DMS79 (cell line): ENCODE measurements around the gene STOML1.

Source experiments
- DNase-seq: peaks from one replicate; lab custom pipeline; 2025; lab: John Stamatoyannopoulos, UW

STOML1 gene, protein sequence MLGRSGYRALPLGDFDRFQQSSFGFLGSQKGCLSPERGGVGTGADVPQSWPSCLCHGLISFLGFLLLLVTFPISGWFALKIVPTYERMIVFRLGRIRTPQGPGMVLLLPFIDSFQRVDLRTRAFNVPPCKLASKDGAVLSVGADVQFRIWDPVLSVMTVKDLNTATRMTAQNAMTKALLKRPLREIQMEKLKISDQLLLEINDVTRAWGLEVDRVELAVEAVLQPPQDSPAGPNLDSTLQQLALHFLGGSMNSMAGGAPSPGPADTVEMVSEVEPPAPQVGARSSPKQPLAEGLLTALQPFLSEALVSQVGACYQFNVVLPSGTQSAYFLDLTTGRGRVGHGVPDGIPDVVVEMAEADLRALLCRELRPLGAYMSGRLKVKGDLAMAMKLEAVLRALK

DNA sequence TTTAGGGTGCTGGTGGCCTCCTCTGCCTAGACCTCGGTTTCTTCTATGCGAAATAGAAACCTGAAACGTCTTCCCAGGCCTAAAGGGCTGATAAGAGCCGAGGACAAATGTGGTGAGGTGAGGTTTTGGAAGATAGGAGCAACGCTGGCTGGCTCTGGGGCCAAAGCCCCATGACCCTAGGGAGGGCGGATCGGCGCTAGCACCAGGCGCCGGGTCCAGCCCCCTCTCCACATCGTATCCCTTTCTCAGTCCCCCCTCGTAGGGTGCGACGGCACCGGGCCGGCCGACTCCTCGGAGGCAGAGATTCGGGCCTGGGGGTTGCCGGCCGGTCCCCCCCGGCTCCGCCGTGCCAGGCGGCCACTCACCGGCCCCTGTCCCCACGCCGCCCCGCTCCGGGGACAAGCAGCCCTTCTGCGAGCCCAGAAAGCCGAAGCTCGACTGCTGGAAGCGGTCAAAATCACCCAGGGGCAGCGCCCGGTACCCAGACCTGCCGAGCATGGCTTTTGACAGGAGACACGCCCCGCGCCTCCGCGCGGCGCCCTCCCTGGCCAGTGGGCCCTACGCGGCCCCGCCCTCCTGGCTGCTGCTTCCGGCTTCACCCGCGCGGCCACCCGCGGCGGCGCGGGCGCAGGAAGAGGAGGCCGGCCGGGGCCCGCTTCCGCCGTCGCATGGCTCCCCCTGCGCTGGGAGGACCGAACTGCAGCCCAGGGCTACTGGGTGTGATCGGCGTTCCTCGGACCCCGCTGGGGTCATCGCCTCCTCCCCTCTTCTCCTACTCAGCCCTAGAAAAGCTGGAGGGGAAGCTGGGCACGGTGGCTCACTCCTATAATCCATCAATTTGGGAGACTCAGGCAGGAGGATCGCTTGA, at the start of gene STOML1:
TSS of gene STOML1 (minus strand) at position 570 of the 868 bp plus-strand sequence. CDS start at position 498, 72 bp downstream.
- DNase-seq = peak; percentile 57

DNA sequence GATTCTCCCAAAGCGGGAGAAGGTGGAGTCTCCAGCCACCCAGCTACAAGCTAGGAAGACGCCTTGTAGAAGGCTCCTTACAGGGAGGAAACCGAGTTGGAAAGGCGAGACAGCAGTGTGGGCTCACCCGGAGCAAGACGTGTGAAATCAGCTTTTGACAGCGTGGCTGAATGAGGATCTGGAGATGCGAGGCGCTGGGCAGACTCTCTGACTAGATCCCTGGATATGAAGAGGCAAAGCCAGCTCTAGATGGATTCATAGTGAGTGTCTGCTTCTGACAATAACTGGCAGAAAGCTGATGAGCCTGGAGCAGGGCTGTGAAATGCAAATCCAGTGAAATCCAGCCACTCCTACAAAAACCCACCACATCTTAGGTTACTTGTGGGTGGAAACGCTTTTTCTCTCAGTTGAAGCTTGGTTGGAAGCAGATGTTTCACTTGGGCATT, 49.2 kb upstream of the STOML1 start:
- no peak for DNase-seq

GRCh38 chr15:74040109-74040850, 48.2 kb upstream of the STOML1 start:
- no peak for DNase-seq

GRCh38 chr15:74039656-74040010, 47.5 kb upstream of the STOML1 start:
- DNase-seq = no peak

DNA sequence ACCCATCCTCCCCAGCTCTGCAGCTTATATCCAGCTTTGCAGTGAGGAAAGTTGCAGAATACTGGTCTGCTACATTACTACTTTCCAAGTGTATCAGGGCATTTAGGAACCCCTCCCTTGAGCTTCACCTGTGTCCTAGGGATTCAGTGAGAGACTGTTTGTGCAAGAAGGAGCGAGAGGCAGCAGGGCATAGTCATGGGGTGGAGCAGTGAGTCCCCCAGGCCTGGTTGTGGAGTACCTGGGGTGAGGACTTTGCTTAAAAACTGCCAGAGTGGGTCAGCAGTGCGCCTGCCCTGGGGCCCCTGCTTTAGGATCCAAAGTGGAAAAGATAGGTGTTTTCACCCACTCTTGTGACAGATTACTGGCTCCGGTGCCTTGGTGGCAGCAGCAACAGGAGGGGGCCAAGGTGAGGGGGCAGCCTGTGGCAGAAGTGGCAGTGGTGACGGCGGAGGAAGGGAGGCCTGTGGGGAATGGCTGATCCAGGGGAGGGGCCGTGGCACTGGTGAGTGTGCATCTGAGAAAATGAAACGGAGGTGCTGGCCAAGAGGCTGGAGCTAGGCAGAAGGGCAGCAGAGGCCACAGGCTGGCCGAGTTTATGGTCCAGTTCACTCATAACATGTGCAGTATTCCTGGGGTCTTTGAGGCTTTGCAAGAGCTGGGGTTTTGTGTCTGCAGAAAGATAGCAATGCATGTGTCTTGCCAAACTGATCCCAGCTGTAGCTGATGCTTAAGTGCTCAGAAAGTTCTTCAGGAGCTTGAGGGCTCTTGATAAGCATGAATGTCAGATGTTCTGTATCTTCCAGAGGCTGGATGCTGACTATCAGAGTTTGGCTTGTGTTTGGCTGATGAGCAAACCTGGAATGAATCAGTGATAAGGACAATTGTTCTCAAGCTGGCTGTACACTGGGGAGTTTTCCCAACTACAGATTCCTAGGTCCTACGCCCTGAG, 46.9 kb upstream of the STOML1 start:
- DNase-seq = peak; percentile 24

- DNase-seq = no peak
These were observed 45.3 kb upstream of the STOML1 start for GRCh38 chr15:74037171-74038117.

DNA sequence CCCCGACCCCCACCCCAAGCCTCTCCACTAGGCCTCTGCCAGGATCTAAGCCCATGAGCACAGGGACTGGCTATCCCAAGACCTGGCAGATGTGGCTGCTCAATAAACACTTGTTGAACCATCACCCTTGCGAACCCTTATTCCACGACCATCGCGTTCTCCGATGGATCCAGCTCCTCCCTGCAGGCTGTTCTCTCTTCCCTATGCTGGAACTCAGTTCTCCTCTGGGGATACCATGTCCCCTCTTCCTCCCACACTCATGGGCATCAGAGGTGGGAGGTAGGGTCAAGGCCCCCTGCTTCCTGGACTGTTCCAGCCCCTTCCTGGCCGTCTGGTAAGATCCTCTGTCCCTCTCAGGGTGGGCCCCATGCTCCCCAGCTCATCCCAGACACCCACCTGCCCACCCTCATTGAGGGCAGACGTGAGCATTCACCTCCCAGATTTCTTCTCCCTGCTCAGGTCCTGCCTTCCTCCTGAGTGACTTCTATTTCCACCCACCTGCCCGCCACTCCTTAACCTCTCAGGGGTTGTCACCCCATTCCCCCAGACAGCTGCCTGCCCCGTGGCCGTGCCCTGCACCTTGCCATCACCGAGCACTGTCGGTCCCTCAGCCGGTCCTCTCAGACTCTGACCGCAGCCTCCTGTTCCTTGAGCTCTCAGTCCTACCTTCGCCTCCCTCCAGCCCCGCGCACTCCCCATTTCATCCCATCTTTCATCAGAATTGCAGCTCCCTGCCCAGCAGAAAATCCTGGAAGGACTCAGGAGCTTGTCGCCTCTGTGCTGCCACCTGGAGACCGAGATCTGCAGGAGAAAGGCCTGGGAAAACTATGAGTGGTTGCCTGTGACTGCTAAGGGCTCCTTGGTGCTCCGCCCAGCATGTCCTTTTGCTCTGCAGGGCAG, 44.4 kb upstream of the STOML1 start:
- DNase-seq = no peak

DNA sequence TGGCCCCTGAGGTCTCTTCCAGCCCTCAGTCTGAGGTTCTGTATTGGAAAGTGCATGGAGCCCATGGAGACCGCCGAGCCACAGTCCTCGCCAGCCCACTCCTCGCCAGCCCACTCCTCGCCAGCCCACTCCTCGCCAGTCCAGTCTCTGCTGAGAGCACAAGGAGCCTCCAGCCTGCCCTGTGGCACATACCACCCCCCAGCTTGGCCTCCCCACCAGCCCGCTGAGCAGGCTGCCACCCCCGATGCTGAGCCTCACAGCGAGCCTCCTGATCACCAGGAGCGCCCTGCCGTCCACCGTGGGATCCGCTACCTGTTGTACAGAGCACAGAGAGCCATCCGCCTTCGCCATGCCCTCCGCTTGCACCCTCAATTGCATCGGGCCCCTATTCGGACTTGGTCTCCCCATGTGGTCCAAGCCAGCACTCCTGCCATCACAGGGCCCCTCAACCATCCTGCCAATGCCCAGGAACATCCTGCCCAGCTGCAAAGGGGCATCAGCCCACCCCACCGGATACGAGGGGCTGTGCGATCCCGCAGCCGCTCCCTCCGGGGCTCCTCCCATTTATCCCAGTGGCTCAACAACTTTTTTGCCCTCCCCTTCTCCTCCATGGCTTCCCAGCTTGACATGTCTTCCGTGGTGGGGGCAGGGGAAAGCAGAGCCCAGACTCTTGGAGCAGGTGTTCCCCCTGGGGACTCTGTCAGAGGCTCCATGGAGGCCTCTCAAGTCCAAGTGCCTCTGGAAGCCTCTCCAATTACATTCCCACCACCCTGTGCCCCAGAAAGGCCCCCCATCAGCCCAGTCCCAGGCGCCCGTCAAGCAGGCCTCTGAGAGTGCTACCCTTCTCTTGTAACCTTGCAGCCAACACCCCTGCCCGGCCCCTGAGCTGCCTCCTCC, 43.3 kb upstream of the STOML1 start:
- DNase-seq = no peak

DNA sequence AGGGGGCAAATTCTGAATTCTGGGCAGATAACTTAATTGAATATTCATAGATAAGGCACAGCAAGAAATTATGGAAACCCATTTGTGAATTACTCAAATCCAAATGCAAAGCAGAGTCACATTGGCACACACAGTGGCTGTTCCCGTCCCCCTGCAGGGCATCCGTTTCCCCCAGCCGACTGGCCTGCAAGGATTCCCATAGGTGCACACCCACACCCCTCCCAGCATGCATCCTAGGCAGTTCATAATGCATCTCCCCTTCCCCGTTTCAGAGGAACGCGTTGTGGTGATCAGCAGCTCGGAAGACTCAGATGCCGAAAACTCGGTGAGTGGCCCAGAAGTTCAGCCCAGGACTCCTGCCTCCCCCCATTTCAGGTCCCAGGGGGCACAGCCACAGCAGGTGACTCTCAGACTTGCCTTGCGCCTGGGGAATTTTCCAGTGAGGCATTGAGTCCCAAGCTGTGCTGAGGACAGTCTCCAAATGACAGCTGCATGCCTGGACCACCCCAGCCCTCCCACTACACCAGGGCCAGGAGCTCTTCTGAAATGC, 42.2 kb upstream of the STOML1 start:
- no peak for DNase-seq

GRCh38 chr15:74032606-74033561, 40.8 kb upstream of the STOML1 start:
- no peak for DNase-seq

- DNase-seq = no peak
These were observed 40.0 kb upstream of the STOML1 start for GRCh38 chr15:74032046-74032445.

DNA sequence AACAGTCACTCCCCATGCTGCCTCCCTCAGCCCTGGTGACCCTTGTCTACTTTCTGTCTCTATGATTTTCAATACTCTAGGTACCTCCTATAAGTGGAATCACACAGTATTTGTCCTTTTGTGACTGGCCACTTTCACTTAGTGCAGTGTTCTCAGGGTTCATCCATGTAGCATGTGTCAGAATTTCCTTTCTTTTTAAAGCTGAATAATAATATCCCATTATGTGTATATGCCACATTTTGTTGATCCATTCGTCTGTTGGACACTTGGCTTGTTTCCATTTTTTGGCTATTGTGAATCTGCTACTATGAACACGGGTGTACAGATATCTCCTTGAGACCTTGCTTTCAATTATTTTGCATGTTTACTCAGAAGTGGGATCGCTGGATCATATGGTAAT, 36.6 kb upstream of the STOML1 start:
- no peak for DNase-seq

GRCh38 chr15:74027688-74028087, 35.6 kb upstream of the STOML1 start:
- DNase-seq = peak; percentile 61

- DNase-seq = no peak
These were observed 33.3 kb upstream of the STOML1 start for GRCh38 chr15:74025436-74025835.

- DNase-seq = no peak
These were observed 32.6 kb upstream of the STOML1 start for GRCh38 chr15:74024687-74025086.

DNA sequence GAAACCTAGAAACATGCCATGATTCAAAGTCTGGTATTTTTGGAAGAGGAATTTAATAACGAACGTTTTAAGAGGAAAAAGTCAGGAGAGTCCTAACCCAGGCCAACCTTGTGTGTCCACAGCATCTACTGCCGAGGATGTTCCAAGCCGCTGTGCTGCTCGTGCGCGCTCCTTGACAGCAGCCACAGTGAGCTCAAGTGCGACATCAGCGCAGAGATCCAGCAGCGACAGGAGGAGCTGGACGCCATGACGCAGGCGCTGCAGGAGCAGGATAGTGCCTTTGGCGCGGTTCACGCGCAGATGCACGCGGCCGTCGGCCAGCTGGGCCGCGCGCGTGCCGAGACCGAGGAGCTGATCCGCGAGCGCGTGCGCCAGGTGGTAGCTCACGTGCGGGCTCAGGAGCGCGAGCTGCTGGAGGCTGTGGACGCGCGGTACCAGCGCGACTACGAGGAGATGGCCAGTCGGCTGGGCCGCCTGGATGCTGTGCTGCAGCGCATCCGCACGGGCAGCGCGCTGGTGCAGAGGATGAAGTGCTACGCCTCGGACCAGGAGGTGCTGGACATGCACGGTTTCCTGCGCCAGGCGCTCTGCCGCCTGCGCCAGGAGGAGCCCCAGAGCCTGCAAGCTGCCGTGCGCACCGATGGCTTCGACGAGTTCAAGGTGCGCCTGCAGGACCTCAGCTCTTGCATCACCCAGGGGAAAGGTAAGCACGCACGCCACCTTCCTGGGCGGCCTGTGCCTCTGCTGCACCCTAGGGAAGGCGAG, 30.8 kb upstream of the STOML1 start:
- DNase-seq = no peak
